Natural killer cell (primary cell): Measurements from ENCODE around the gene PLXDC1. TPM values are rescaled to one million over a fixed set of nuclear protein-coding genes. Genes with fewer than 3 reads are reported as not detected.

Experiments
- ATAC-seq, 3 donors: fragments of 150-1000 bp in 2 of 3; fragments of 200-7000 bp in 1 of 3; cut with Tn5 transposase; 1 replicate in 1 of 3; 2 replicates in 2 of 3; pipeline ENCODE4 v1.10.0; 2021; ENCODE audit warnings: mild to moderate bottlenecking in 2 of 3, moderate library complexity in 2 of 3
- DNase-seq, 2 donors: peaks; one replicate each; pipeline versions ENCODE4 v3.0.0 to v3.0.0-alpha.2; 2013 to 2021; ENCODE audit warnings: mixed read lengths in 1 of 2
- H3K27ac ChIP-seq: one replicate; pipeline ENCODE4 v1.5.1; 2013; ENCODE audit warnings: mild to moderate bottlenecking, low read length
- H3K27me3 ChIP-seq: one replicate; pipeline ENCODE4 v1.6.1; 2013; ENCODE audit warnings: low read length; ENCODE audit not compliant: control insufficient read depth, insufficient read depth
- H3K36me3 ChIP-seq: one replicate; pipeline ENCODE4 v1.6.1; 2013; ENCODE audit warnings: low read length; ENCODE audit not compliant: control insufficient read depth, insufficient read depth
- H3K4me1 ChIP-seq: one replicate; pipeline ENCODE4 v1.6.1; 2013; ENCODE audit warnings: low read length; ENCODE audit not compliant: control insufficient read depth, insufficient read depth
- H3K4me3 ChIP-seq: one replicate; pipeline ENCODE4 v1.5.1; 2013; ENCODE audit warnings: low read length
- H3K9me3 ChIP-seq: one replicate; pipeline ENCODE4 v1.6.1; 2013; ENCODE audit warnings: low read length; ENCODE audit not compliant: control insufficient read depth, insufficient read depth
- H3K27ac Mint-ChIP-seq, 2 donors: one replicate each; pipeline ENCODE4 v1.8.0; 2022; ENCODE audit warnings: mild to moderate bottlenecking in 2 of 2, mixed read lengths in 2 of 2, moderate library complexity in 1 of 2
- H3K27me3 Mint-ChIP-seq, 2 donors: one replicate each; pipeline ENCODE4 v1.8.0; 2022; ENCODE audit warnings: low read depth in 2 of 2, mixed read lengths in 2 of 2
- H3K36me3 Mint-ChIP-seq: one replicate; pipeline ENCODE4 v1.8.0; 2022; ENCODE audit warnings: mixed read lengths
- H3K4me1 Mint-ChIP-seq, 2 donors: one replicate each; pipeline ENCODE4 v1.8.0; 2022; ENCODE audit warnings: mixed read lengths in 2 of 2
- H3K4me3 Mint-ChIP-seq: one replicate; pipeline ENCODE4 v1.8.0; 2022; ENCODE audit warnings: mild to moderate bottlenecking, moderate library complexity, mixed read lengths
- H3K9me3 Mint-ChIP-seq, 2 donors: one replicate each; pipeline ENCODE4 v1.8.0; 2022; ENCODE audit warnings: mixed read lengths in 2 of 2
- WGBS: methylation state at CpG from one replicate; pipeline ENCODE4 v1.1.7; 2013; ENCODE audit warnings: missing lambda C conversion rate; ENCODE audit not compliant: insufficient coverage; 5-methylcytosine and 5-hydroxymethylcytosine counted together
- intact Hi-C: fragments of 100-400 bp; cut with micrococcal nuclease; formaldehyde crosslinking; loops from one replicate; pipeline ENCODE4 v1.14.2; 2022
- total RNA-seq, 4 donors: library from RNA; stranded (reverse); fragments of 120-200 nt in 1 of 4; gene quantifications; one replicate each; pipeline versions ENCODE4 v1.2.3 to v1.2.4, GENCODE V29; 2013 to 2022
- TF ChIP-seq, protein P1 (sequence below): fragments of 200-600 bp; IDR thresholded peaks from one replicate; pipeline ENCODE4 v1.8.0; 2022; ENCODE audit warnings: antibody characterized with exemption

The PLXDC1 gene
- total RNA-seq, 3 donors from 2014 or later (not counting 1 experiment from before 2014, with no cell fraction given), result 5.7 to 53.6 (median 15.9) TPM

DNA sequence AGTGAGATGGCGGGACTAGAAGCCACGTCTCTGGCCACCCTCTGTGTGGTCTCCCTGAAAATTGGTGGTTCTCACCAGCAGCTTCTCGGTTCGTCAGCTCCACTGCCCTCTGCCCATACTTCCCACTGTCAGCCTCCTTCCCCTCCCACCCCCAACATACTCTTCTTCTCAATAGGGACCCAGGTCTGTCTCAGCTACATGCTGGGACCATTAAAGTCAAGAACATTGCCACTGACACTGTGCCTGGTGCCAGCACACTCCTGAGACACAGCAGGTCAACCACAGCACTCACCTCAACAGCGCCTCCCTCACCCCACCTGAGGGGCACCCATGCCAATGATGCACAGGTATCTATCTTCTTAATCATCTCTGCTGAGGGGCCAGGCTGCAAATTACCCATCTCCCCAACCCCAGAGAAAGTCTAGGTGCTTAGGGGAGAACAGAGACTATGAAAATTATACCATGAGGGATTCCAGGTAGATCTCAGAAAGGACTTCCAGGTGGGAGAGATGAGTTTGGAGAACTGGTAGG, 1.3 kb downstream of the PLXDC1 start:
- Mint-ChIP-seq H3K9me3 (no peaks in the 10 kb centered on the region), H3K36me3 (peaks cover 10% of the 10 kb centered on the region), H3K27ac (no peak overlapping the region), H3K4me3 (peak overlapping the region; percentile 76), H3K27me3 (peaks cover 18 to 21% of the 10 kb centered on the region in 2 donors), H3K4me1 (peaks cover 41 to 48% of the 10 kb centered on the region in 2 donors)
- TF ChIP-seq, protein P1, sequence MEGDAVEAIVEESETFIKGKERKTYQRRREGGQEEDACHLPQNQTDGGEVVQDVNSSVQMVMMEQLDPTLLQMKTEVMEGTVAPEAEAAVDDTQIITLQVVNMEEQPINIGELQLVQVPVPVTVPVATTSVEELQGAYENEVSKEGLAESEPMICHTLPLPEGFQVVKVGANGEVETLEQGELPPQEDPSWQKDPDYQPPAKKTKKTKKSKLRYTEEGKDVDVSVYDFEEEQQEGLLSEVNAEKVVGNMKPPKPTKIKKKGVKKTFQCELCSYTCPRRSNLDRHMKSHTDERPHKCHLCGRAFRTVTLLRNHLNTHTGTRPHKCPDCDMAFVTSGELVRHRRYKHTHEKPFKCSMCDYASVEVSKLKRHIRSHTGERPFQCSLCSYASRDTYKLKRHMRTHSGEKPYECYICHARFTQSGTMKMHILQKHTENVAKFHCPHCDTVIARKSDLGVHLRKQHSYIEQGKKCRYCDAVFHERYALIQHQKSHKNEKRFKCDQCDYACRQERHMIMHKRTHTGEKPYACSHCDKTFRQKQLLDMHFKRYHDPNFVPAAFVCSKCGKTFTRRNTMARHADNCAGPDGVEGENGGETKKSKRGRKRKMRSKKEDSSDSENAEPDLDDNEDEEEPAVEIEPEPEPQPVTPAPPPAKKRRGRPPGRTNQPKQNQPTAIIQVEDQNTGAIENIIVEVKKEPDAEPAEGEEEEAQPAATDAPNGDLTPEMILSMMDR, result no peak
- intact Hi-C loops, result loop anchor here (5.0 kb wide), 4 partner anchors 248 to 423 kb away; partner anchors contain the start of genes LASP1 and PSMB3
- H3K9me3 ChIP-seq, result no peaks in the 10 kb centered on the region
- DNase-seq, result peak in 1 of 2 donors; percentile 40
- no peak overlapping the region for H3K27ac ChIP-seq
- ATAC-seq, result no peak
- H3K27me3 ChIP-seq, result peaks cover 12% of the 10 kb centered on the region
- no peaks in the 10 kb centered on the region for H3K36me3 ChIP-seq
- no peak overlapping the region for H3K4me3 ChIP-seq
- H3K4me1 ChIP-seq, result peaks cover 35% of the 10 kb centered on the region
- WGBS, result 53% methylated on average over 5 of the region's 5 CpGs

DNA sequence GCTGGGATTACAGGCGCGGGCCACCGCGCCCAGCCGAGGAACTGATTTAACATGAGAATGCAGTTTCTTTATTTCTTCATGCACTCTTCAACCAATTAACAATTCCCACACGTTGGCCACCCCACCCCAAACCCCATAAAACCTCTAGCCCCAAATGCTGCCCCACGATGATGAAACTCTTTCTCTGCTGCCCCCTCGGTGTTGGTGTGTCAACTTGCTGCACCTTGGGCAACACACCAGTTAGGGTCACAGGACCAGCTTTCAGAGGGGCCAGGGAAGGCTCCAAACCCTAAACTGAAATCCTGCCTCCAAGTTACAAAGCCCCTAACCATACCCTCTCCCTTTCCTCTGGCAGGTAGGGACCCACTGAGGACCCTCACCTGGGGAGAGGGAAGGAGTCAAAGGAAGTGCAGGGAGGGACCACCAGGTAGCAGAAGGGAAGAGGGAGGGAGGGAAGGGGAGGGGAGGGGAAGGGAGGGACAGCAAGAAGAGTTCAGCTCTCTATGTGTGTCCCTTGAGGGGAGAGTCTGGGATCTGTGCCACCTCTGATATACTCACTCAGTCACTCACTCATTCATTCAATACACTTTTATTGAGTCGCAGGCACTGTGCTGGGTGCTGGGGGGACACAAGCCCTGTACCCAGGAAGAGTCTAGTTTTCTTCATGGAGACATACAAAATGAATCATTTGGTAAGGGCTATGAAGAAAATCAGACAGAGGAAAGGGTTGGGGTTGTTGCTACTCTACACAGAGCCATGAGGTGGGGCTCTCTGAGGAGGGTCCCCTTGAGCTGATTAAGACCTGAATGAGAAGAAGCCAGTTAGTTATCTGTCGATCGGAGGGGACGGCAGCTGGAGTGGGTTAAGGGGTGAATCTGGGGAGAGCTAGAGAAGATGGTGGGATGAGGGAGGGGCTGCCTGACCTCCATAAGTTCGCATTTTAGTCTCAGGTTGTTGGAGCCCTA, 3.9 kb downstream of the PLXDC1 start:
- no peak overlapping the region for H3K4me3 ChIP-seq
- ATAC-seq (no peak), DNase-seq (no peak)
- TF ChIP-seq, protein P1, result no peak
- 66% methylated on average over 13 of the region's 13 CpGs for WGBS
- intact Hi-C loops, result no loop called here
- H3K27me3 ChIP-seq, result peaks cover 12% of the 10 kb centered on the region
- no peak overlapping the region for H3K4me3 Mint-ChIP-seq
- no peaks in the 10 kb centered on the region for H3K36me3 Mint-ChIP-seq
- H3K4me1 ChIP-seq, result peaks cover 16% of the 10 kb centered on the region
- no peaks in the 10 kb centered on the region for H3K9me3 ChIP-seq
- H3K27ac ChIP-seq, result no peak overlapping the region
- H3K4me1 Mint-ChIP-seq, result peaks cover 20 to 27% of the 10 kb centered on the region in 2 donors
- no peak overlapping the region for H3K27ac Mint-ChIP-seq
- H3K9me3 Mint-ChIP-seq, result no peaks in the 10 kb centered on the region
- peaks cover 14% of the 10 kb centered on the region in 2 donors for H3K27me3 Mint-ChIP-seq
- no peaks in the 10 kb centered on the region for H3K36me3 ChIP-seq

DNA sequence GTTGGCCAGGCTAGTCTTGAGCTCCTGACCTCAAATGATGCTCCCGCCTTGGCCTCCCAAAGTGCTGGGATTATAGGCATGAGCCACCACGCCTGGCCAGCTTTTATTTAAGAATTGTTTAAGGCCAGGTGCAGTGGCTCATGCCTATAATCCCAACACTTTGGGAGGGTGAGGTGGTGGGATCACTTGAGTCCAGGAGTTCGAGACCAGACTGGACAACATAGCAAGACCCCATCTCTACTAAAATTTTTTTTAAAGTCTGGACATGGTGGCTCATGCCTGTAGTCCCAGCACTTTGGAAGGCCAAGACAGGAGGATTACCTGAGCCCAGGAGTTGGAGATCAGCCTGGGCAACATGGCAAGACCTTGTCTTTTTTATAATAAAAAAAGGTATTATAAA, 5.2 kb downstream of the PLXDC1 start:
- ATAC-seq, result no peak
- Mint-ChIP-seq H3K36me3 (no peaks in the 10 kb centered on the region), H3K27me3 (peaks cover 14% of the 10 kb centered on the region in 2 donors), H3K4me1 (peaks cover 10 to 18% of the 10 kb centered on the region in 2 donors), H3K9me3 (no peaks in the 10 kb centered on the region), H3K4me3 (no peak overlapping the region), H3K27ac (no peak overlapping the region)
- Histone ChIP-seq H3K27me3 (peaks cover 10% of the 10 kb centered on the region), H3K4me3 (no peak overlapping the region), H3K36me3 (no peaks in the 10 kb centered on the region), H3K27ac (no peak overlapping the region), H3K9me3 (no peaks in the 10 kb centered on the region), H3K4me1 (peaks cover 6% of the 10 kb centered on the region)
- no peak for DNase-seq
- intact Hi-C loops, result no loop called here
- TF ChIP-seq, protein P1, result no peak
- WGBS, result 83% methylated on average over 3 of the region's 3 CpGs
